ENCODE data around the gene RAPGEF2.

The RAPGEF2 gene

GRCh38 chr4:159256037-159256436, 153.2 kb downstream of the RAPGEF2 start:
- H3K9ac ChIP-seq (ENCODE audit: low read length): no peak overlapping the region
- no peaks in the 10 kb centered on the region for H3K79me2 ChIP-seq (ENCODE audit: insufficient read depth, low read length)
- H3K9me2 ChIP-seq (replicated peaks; ENCODE audit: insufficient read depth, low read length): no peaks in the 10 kb centered on the region
- TF ChIP-seq EZH2phosphoT487 (conservative IDR thresholded peaks at IDR 0.05; ENCODE audit: low read length) (no peak), CTCF (IDR thresholded peaks at IDR 0.05; ENCODE audit: insufficient read depth, low read length, poor library complexity, severe bottlenecking) (no peak)
- H3K27me3 ChIP-seq (ENCODE audit: low read length): no peaks in the 10 kb centered on the region
- no peaks in the 10 kb centered on the region for H3F3A ChIP-seq (ENCODE audit: insufficient read depth)
- no peak overlapping the region for H3K4me3 ChIP-seq (ENCODE audit: insufficient read depth, low read length, poor library complexity, severe bottlenecking)
- H3K4me2 ChIP-seq (ENCODE audit: low read depth, low read length, poor library complexity, severe bottlenecking): no peak overlapping the region
- no peaks in the 10 kb centered on the region for H3K9me3 ChIP-seq (ENCODE audit: insufficient read depth, low read length)
- H2AFZ ChIP-seq (ENCODE audit: low read depth, low read length, severe bottlenecking): no peak overlapping the region
- H3K36me3 ChIP-seq (ENCODE audit: low read length): no peaks in the 10 kb centered on the region
- H3K27ac ChIP-seq (ENCODE audit: low read depth, low read length): no peak overlapping the region
- H4K20me1 ChIP-seq (ENCODE audit: low read depth, low read length): no peaks in the 10 kb centered on the region

GRCh38 chr4:159258889-159259560, 156.1 kb downstream of the RAPGEF2 start:
- H3K4me2 ChIP-seq (ENCODE audit: low read depth, low read length, poor library complexity, severe bottlenecking): no peak overlapping the region
- H3K9ac ChIP-seq (ENCODE audit: low read length): no peak overlapping the region
- no peak overlapping the region for H3K27ac ChIP-seq (ENCODE audit: low read depth, low read length)
- H3K9me3 ChIP-seq (ENCODE audit: insufficient read depth, low read length): no peaks in the 10 kb centered on the region
- H3K4me3 ChIP-seq (ENCODE audit: insufficient read depth, low read length, poor library complexity, severe bottlenecking): no peak overlapping the region
- H2AFZ ChIP-seq (ENCODE audit: low read depth, low read length, severe bottlenecking): no peak overlapping the region
- no peak for TF ChIP-seq EZH2phosphoT487 (conservative IDR thresholded peaks at IDR 0.05; ENCODE audit: low read length)
- no peak for TF ChIP-seq CTCF (IDR thresholded peaks at IDR 0.05; ENCODE audit: insufficient read depth, low read length, poor library complexity, severe bottlenecking)
- no peaks in the 10 kb centered on the region for H3K9me2 ChIP-seq (replicated peaks; ENCODE audit: insufficient read depth, low read length)
- no peaks in the 10 kb centered on the region for H3F3A ChIP-seq (ENCODE audit: insufficient read depth)
- H3K36me3 ChIP-seq (ENCODE audit: low read length): no peaks in the 10 kb centered on the region
- no peaks in the 10 kb centered on the region for H4K20me1 ChIP-seq (ENCODE audit: low read depth, low read length)
- no peaks in the 10 kb centered on the region for H3K27me3 ChIP-seq (ENCODE audit: low read length)
- no peaks in the 10 kb centered on the region for H3K79me2 ChIP-seq (ENCODE audit: insufficient read depth, low read length)

- no peaks in the 10 kb centered on the region for H4K20me1 ChIP-seq (ENCODE audit: low read depth, low read length)
- no peak overlapping the region for H3K9ac ChIP-seq (ENCODE audit: low read length)
- H3F3A ChIP-seq (ENCODE audit: insufficient read depth): no peaks in the 10 kb centered on the region
- no peak overlapping the region for H2AFZ ChIP-seq (ENCODE audit: low read depth, low read length, severe bottlenecking)
- no peaks in the 10 kb centered on the region for H3K79me2 ChIP-seq (ENCODE audit: insufficient read depth, low read length)
- H3K9me3 ChIP-seq (ENCODE audit: insufficient read depth, low read length): no peaks in the 10 kb centered on the region
- H3K27ac ChIP-seq (ENCODE audit: low read depth, low read length): no peak overlapping the region
- H3K4me3 ChIP-seq (ENCODE audit: insufficient read depth, low read length, poor library complexity, severe bottlenecking): no peak overlapping the region
- no peaks in the 10 kb centered on the region for H3K27me3 ChIP-seq (ENCODE audit: low read length)
- no peaks in the 10 kb centered on the region for H3K36me3 ChIP-seq (ENCODE audit: low read length)
- H3K4me2 ChIP-seq (ENCODE audit: low read depth, low read length, poor library complexity, severe bottlenecking): no peak overlapping the region
- TF ChIP-seq EZH2phosphoT487 (conservative IDR thresholded peaks at IDR 0.05; ENCODE audit: low read length) (no peak), CTCF (IDR thresholded peaks at IDR 0.05; ENCODE audit: insufficient read depth, low read length, poor library complexity, severe bottlenecking) (no peak)
- no peaks in the 10 kb centered on the region for H3K9me2 ChIP-seq (replicated peaks; ENCODE audit: insufficient read depth, low read length)
Measured at GRCh38 chr4:159264057-159264456, 161.2 kb downstream of the RAPGEF2 start.
